ES-I3 (cell line): Measurements from ENCODE around the gene CAPN2.
A peak's percentile ranks its signal among the peaks of the same experiment; 100 is the strongest.
"Not testable (repeated sequence)": the region's sequence is repeated elsewhere in the genome, so short reads cannot be mapped to it uniquely, and the experiment has no call there.

Experiments
- H3K36me3 ChIP-seq: 2 replicates; pipeline ENCODE4 v1.6.1; 2013; ENCODE audit warnings: mild to moderate bottlenecking, low read length, control low read depth, moderate library complexity; ENCODE audit not compliant: insufficient read depth
- H3K4me1 ChIP-seq: 2 replicates; pipeline ENCODE4 v1.6.1; 2013; ENCODE audit warnings: mild to moderate bottlenecking, control low read depth, low read length; ENCODE audit not compliant: insufficient read depth
- H3K9ac ChIP-seq: 2 replicates; pipeline ENCODE4 v1.6.1; 2013; ENCODE audit warnings: low read depth, mild to moderate bottlenecking, low read length, moderate library complexity
- H3K9me3 ChIP-seq: 2 replicates; pipeline ENCODE4 v1.6.1; 2013; ENCODE audit warnings: mild to moderate bottlenecking, low read length, moderate library complexity; ENCODE audit not compliant: control insufficient read depth, insufficient read depth

The CAPN2 gene

GRCh38 chr1:223732993-223733798, 20.9 kb downstream of the CAPN2 start:
- H3K9me3 ChIP-seq = no peaks in the 10 kb centered on the region
- H3K9ac ChIP-seq = no peak overlapping the region
- H3K36me3 ChIP-seq = no peaks in the 10 kb centered on the region
- H3K4me1 ChIP-seq = peaks cover 35% of the 10 kb centered on the region

DNA sequence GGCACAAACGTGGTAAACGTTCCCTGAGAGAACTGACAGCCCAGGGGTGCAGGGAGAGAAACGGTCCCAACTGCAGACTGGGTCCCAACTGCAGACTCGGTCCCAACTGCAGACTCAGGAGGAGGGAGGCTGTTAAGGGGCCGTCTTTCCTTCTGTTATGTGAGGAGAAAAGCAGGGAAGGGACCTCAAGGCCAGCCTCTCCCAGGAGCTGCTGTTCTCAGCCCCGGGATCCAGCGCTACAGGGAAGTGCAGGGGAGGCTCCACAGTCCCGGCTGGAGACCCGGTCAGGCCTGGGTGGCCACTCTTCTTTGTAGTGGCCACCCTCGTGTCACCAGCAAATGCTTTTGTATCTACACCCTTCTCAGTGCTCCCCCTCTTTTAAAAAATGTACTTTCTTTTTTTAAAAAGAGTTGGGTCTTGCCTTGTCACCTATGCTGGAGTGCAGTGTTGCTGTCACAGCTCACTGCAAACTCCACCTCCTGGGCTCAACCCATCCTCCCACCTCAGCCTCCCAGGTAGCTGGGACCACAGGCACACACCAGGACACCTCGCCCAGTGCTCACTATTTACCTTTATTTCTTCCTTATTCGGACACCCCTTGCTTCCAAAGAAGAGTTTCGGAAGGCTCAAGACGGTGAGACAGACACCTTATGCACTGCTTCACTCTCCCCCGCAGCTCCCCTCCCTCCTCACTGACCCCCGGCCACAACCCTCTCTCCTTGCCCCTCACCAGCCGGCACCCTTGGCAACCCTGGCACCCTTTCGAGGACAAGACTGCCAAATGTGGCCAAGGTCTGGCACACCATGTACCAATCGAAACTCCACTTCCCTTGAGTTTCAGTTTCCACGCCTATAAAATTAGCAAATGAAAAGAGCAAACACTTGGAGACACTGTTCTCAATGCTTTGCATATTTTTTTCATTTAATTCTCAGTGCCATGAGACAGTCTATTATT, 21.8 kb downstream of the CAPN2 start:
- H3K4me1 ChIP-seq = peaks cover 40% of the 10 kb centered on the region
- H3K9me3 ChIP-seq = no peaks in the 10 kb centered on the region
- no peaks in the 10 kb centered on the region for H3K36me3 ChIP-seq
- H3K9ac ChIP-seq = no peak overlapping the region

DNA sequence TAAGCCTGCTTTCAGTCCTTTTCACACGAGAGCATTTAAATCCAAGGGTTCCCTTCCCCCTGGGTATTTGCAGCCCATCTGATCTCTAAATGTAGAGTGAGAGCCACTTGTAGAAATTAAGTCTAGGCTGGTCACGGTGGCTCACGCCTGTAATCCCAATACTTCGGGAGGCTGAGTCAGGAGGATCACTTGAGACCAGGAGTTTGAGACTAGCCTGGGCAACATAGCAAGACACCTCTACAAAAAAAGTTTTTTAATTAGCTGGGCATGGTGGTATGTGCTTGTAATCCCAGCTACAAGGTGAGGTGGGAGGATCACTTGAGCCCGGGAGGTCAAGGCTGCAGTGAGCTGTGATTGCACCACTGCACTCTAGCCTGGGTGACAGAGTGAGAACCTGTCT, 24.3 kb downstream of the CAPN2 start:
- not testable (repeated sequence) for H3K36me3 ChIP-seq, H3K9me3 ChIP-seq, H3K9ac ChIP-seq
- H3K4me1 ChIP-seq = peaks cover 47% of the 10 kb centered on the region

GRCh38 chr1:223737342-223737741, 25.0 kb downstream of the CAPN2 start:
- H3K9ac ChIP-seq = no peak overlapping the region
- no peaks in the 10 kb centered on the region for H3K36me3 ChIP-seq
- no peaks in the 10 kb centered on the region for H3K9me3 ChIP-seq
- H3K4me1 ChIP-seq = peaks cover 52% of the 10 kb centered on the region

GRCh38 chr1:223738465-223739365, 26.4 kb downstream of the CAPN2 start:
- Histone ChIP-seq H3K9ac (no peak overlapping the region), H3K9me3 (no peaks in the 10 kb centered on the region), H3K4me1 (peaks cover 45% of the 10 kb centered on the region), H3K36me3 (no peaks in the 10 kb centered on the region)

DNA sequence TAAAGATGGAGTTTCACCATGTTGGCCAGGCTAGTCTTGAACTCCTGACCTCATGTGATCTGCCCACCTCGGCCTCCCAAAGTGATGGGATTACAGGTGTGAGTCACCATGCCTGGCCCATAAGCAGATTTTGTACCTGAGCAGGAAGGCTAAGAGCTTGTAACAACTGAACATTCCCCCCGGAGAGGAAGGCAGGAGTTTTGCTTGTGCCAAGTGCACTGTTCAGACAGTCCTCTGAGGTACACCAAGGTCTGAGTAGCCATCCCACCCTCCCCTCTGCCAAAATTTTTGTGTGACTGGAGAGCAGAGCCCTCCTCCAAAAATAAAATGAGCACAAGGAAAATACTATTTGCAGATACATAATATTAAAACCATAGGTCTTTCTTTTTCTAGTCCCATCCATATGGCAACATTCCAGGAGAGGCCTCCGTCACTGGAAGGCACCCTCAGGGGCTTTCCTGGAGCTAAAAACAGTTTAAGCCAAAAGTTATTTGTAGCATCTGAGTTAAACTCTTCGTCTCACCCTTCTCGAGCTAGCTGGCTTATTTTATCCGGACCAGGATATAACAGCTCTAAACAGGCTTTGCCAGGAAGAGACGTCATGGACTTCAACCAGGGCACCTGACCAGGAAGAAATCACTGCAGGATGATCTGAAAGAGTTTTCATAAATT, 27.2 kb downstream of the CAPN2 start:
- H3K9ac ChIP-seq = no peak overlapping the region
- H3K9me3 ChIP-seq = no peaks in the 10 kb centered on the region
- peaks cover 38% of the 10 kb centered on the region for H3K4me1 ChIP-seq
- H3K36me3 ChIP-seq = no peaks in the 10 kb centered on the region

GRCh38 chr1:223740038-223740736, 27.8 kb downstream of the CAPN2 start:
- peaks cover 33% of the 10 kb centered on the region for H3K4me1 ChIP-seq
- H3K9ac ChIP-seq, H3K9me3 ChIP-seq, H3K36me3 ChIP-seq: not testable (repeated sequence)

- H3K4me1 ChIP-seq = peaks cover 33% of the 10 kb centered on the region
- H3K36me3 ChIP-seq = no peaks in the 10 kb centered on the region
- no peak overlapping the region for H3K9ac ChIP-seq
- H3K9me3 ChIP-seq = no peaks in the 10 kb centered on the region
Observed at GRCh38 chr1:223741861-223742260, 29.5 kb downstream of the CAPN2 start.

- no peaks in the 10 kb centered on the region for H3K36me3 ChIP-seq
- no peaks in the 10 kb centered on the region for H3K9me3 ChIP-seq
- H3K9ac ChIP-seq = no peak overlapping the region
- H3K4me1 ChIP-seq = peaks cover 28% of the 10 kb centered on the region
Observed at GRCh38 chr1:223742856-223743517, 30.6 kb downstream of the CAPN2 start.

GRCh38 chr1:223745731-223746130, 33.4 kb downstream of the CAPN2 start:
- H3K9ac ChIP-seq = no peak overlapping the region
- peaks cover 7% of the 10 kb centered on the region; the same call in 1 of the 2 replicates for H3K36me3 ChIP-seq
- H3K9me3 ChIP-seq = no peaks in the 10 kb centered on the region
- H3K4me1 ChIP-seq = peaks cover 16% of the 10 kb centered on the region

- Histone ChIP-seq H3K4me1 (peaks cover 7% of the 10 kb centered on the region), H3K36me3 (peaks cover 7% of the 10 kb centered on the region; the same call in 1 of the 2 replicates), H3K9me3 (no peaks in the 10 kb centered on the region), H3K9ac (no peak overlapping the region)
Observed at GRCh38 chr1:223747838-223748335, 35.5 kb downstream of the CAPN2 start.

DNA sequence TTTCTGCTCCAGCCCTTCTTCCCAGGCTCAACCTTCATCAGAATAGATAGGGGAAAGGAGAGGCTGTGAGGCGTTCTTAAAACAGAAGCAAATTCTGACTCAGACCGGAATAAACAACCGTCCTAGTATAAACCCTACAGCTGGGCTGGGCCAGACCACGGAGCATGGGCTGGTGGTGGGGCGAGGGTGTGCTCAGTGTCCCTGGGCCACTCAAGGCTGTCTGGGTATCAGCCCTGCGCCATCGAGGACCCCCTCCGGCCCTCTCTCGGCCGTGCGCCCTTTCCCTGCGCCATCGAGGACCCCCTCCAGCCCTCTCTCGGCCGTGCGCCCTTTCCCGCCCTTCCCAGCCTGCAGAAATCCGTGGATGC, 36.0 kb downstream of the CAPN2 start:
- Histone ChIP-seq H3K9me3 (no peaks in the 10 kb centered on the region), H3K36me3 (peaks cover 9% of the 10 kb centered on the region), H3K9ac (peak overlapping the region; percentile 72), H3K4me1 (peaks cover 9% of the 10 kb centered on the region; the same call in 1 of the 2 replicates)
